Upper lobe of left lung (tissue), 4 donors: ENCODE measurements around the gene HERPUD1.

Experiments
- CTCF ChIP-seq, 6 experiments: fragments of 450-650 bp in 4 of 6; fragments of 200-600 bp in 2 of 6; sonication (generic) in 2 of 6; IDR thresholded peaks; one replicate each; pipeline ENCODE4 v1.5.1; 2016 to 2019; ENCODE audit warnings: antibody characterized with exemption in 6 of 6
- EP300 ChIP-seq, 4 donors: sonication (generic); formaldehyde crosslinking; IDR thresholded peaks; one replicate each; pipeline ENCODE4 v1.5.1; 2017; ENCODE audit warnings: antibody characterized with exemption in 4 of 4, control low read depth in 2 of 4
- POLR2A ChIP-seq, 4 donors: fragments of 450-650 bp; IDR thresholded peaks; one replicate each; pipeline ENCODE4 v1.5.1; 2016 to 2017; ENCODE audit warnings: antibody characterized with exemption in 4 of 4, mild to moderate bottlenecking in 2 of 4
- POLR2AphosphoS5 ChIP-seq, 2 donors: sonication (generic); formaldehyde crosslinking; IDR thresholded peaks; one replicate each; pipeline ENCODE4 v1.5.1; 2017; ENCODE audit warnings: antibody characterized with exemption in 2 of 2

GRCh38 chr16:56938664-56939513 lies 6.9 kb downstream of the HERPUD1 start:
- peak in 2 of 4 donors; percentile 10 to 30 for TF ChIP-seq POLR2A (IDR thresholded peaks at IDR 0.05)
- TF ChIP-seq POLR2AphosphoS5 (IDR thresholded peaks at IDR 0.05), result no peak
- no peak for TF ChIP-seq CTCF (IDR thresholded peaks at IDR 0.05)
- peak in 1 of 4 donors; percentile 10 for TF ChIP-seq EP300 (IDR thresholded peaks at IDR 0.05)
